BE2C (cell line): ENCODE measurements around the gene GLCE.

Source experiments
- DNase-seq: peaks from one replicate; pipeline ENCODE4 v3.0.0-alpha.2; 2020
- H3K27me3 ChIP-seq: fragments of 250-450 bp; sonication (Bioruptor Pico); 2 replicates; pipeline ENCODE4 v1.5.1; 2020; ENCODE audit warnings: mild to moderate bottlenecking
- H3K36me3 ChIP-seq: fragments of 250-450 bp; sonication (Bioruptor Pico); 2 replicates; pipeline ENCODE4 v1.5.1; 2020; ENCODE audit warnings: mild to moderate bottlenecking
- H3K4me1 ChIP-seq: fragments of 250-450 bp; sonication (Bioruptor Pico); 2 replicates; pipeline ENCODE4 v1.5.1; 2020
- H3K4me3 ChIP-seq: 2 replicates; pipeline ENCODE4 v1.5.1; 2011; ENCODE audit warnings: low read depth, low read length
- H3K9me3 ChIP-seq: fragments of 250-450 bp; sonication (Bioruptor Pico); 2 replicates; pipeline ENCODE4 v1.5.1; 2020
- TF ChIP-seq, protein P1 (sequence below): IDR thresholded peaks from 2 replicates; pipeline ENCODE4 v1.5.1; 2012; ENCODE audit warnings: mild to moderate bottlenecking, low read depth, low read length

The GLCE gene

GRCh38 chr15:69181424-69181823 lies 21.0 kb downstream of the GLCE start:
- H3K4me1 ChIP-seq: peaks cover 11% of the 10 kb centered on the region
- H3K9me3 ChIP-seq: no peaks in the 10 kb centered on the region
- H3K4me3 ChIP-seq: no peak overlapping the region
- H3K36me3 ChIP-seq: no peaks in the 10 kb centered on the region
- TF ChIP-seq, protein P1, sequence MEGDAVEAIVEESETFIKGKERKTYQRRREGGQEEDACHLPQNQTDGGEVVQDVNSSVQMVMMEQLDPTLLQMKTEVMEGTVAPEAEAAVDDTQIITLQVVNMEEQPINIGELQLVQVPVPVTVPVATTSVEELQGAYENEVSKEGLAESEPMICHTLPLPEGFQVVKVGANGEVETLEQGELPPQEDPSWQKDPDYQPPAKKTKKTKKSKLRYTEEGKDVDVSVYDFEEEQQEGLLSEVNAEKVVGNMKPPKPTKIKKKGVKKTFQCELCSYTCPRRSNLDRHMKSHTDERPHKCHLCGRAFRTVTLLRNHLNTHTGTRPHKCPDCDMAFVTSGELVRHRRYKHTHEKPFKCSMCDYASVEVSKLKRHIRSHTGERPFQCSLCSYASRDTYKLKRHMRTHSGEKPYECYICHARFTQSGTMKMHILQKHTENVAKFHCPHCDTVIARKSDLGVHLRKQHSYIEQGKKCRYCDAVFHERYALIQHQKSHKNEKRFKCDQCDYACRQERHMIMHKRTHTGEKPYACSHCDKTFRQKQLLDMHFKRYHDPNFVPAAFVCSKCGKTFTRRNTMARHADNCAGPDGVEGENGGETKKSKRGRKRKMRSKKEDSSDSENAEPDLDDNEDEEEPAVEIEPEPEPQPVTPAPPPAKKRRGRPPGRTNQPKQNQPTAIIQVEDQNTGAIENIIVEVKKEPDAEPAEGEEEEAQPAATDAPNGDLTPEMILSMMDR: no peak
- no peak for DNase-seq
- no peaks in the 10 kb centered on the region for H3K27me3 ChIP-seq

DNA sequence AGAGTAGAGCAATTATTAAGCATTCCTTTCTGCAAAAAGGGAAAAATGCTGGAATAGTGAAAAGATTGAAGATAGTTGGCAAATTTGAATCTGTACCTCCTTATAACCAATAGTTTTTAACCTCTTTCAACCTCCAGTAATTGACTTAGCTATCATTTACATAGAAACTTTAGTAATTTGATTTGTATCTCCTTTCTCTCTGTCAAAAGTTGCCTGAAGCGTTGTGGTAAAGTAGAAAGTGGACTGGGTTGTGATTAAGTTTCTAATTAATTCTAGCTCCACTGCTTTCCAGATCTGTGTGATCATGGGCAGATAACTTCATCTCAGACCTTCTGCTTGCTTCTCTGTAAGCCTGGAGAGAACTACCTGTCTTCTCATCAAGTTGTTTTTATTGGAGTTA lies 24.8 kb downstream of the GLCE start:
- Histone ChIP-seq H3K27me3 (no peaks in the 10 kb centered on the region), H3K4me3 (no peak overlapping the region), H3K36me3 (no peaks in the 10 kb centered on the region), H3K9me3 (no peaks in the 10 kb centered on the region), H3K4me1 (peaks cover 11% of the 10 kb centered on the region)
- TF ChIP-seq, protein P1: no peak
- no peak for DNase-seq

DNA sequence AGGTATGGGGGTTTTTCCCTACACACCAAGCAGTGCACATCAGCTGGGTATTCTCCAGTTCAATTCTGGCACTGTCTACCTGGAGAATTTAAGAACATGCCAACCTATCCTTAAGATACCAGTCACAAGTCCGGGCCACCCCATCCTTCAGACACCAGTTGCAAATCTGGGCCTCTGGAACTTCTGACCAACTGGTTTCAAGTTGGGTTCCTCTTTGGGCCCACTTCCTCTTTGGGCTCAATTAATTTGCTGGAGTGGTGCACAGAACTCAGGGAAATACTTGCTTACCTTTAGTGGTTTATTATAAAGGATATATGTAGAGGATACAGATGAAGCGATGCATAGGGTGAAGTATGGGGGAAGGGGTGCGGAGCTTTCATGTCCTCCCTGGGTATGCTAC lies 25.3 kb downstream of the GLCE start:
- Histone ChIP-seq H3K4me1 (peaks cover 11% of the 10 kb centered on the region), H3K9me3 (no peaks in the 10 kb centered on the region), H3K36me3 (no peaks in the 10 kb centered on the region), H3K4me3 (no peak overlapping the region), H3K27me3 (no peaks in the 10 kb centered on the region)
- no peak for DNase-seq
- TF ChIP-seq, protein P1: no peak

DNA sequence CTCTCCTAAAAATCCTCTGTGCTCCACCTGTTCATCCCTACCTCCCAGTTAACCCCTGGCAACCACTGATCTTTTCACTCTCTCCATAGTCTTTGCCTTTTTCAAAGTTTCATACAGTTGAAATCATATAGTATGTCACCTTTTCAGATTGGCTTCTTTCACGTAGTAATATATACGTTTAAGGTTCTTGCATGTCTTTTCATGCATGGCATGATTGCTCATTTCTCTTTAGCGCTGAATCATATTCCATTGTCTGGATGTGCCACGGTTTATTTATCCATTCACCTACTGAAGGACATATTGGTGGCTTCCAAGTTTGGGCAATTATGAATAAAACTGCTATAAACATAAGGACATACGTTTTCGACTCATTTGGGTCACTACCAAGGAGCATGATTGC lies 28.7 kb downstream of the GLCE start:
- Histone ChIP-seq H3K9me3 (no peaks in the 10 kb centered on the region), H3K4me3 (no peak overlapping the region), H3K4me1 (peaks cover 15% of the 10 kb centered on the region), H3K36me3 (no peaks in the 10 kb centered on the region), H3K27me3 (no peaks in the 10 kb centered on the region)
- TF ChIP-seq, protein P1: no peak
- no peak for DNase-seq

DNA sequence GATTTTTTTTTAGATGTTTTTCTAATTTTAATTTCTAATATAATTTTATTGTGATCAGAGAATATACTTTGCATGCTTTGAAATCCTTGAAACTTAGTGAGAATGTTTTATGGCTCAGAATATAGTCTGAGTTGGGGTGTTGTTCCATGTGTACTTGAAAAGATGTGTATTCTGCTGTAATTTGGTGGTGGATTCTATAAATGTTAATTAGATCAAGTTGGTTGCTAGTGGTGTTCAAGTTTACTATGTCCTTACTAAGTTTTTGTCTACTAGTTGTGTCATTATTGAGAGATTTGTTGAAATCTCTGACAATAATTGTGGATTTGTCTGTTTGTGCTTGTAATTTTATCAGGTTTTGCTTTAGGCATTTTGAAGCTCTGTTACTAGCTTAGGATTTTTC lies 29.7 kb downstream of the GLCE start:
- Histone ChIP-seq H3K27me3 (no peaks in the 10 kb centered on the region), H3K36me3 (no peaks in the 10 kb centered on the region), H3K9me3 (no peaks in the 10 kb centered on the region), H3K4me3 (no peak overlapping the region), H3K4me1 (peaks cover 16% of the 10 kb centered on the region)
- TF ChIP-seq, protein P1: no peak
- DNase-seq: no peak

DNA sequence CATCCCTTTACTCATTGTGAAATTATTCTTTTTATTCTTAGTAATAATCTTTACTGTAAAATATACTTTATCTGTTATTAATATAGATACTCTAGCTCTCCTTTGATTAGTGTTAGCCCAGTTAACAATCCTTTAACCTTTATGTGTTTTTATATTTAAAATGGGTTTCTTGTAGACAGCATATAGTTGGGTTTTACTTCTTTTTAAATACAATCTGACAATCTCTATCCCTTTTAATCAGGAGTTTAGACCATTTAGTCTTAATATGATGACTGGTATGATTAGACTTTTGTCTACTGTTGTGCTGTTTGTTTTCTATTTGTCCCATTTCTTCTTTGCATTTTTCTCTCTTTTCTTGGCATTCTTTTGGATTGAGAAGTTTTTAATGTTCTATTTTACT lies 30.1 kb downstream of the GLCE start:
- DNase-seq: no peak
- Histone ChIP-seq H3K4me1 (peaks cover 12% of the 10 kb centered on the region), H3K27me3 (no peaks in the 10 kb centered on the region), H3K36me3 (no peaks in the 10 kb centered on the region), H3K9me3 (no peaks in the 10 kb centered on the region), H3K4me3 (no peak overlapping the region)
- TF ChIP-seq, protein P1: no peak
